HG03354 (cell line): ENCODE results near the gene MTX1.

Experiments used
- ATAC-seq: cut with Tn5 transposase; IDR thresholded peaks from one replicate; pipeline ENCODE4 v1.9.1; 2021; ENCODE audit warnings: mild to moderate bottlenecking; ENCODE audit not compliant: unreplicated experiment, poor library complexity, severe bottlenecking

Gene MTX1

GRCh38 chr1:155253208-155253607 lies 44.7 kb downstream of the MTX1 start:
- no peak for ATAC-seq

GRCh38 chr1:155253797-155254196 lies 45.3 kb downstream of the MTX1 start:
- ATAC-seq, result no peak

- no peak for ATAC-seq
Observed at GRCh38 chr1:155254228-155254713, 45.8 kb downstream of the MTX1 start.

- ATAC-seq, result no peak
Observed at GRCh38 chr1:155254714-155255242, 46.3 kb downstream of the MTX1 start.

DNA sequence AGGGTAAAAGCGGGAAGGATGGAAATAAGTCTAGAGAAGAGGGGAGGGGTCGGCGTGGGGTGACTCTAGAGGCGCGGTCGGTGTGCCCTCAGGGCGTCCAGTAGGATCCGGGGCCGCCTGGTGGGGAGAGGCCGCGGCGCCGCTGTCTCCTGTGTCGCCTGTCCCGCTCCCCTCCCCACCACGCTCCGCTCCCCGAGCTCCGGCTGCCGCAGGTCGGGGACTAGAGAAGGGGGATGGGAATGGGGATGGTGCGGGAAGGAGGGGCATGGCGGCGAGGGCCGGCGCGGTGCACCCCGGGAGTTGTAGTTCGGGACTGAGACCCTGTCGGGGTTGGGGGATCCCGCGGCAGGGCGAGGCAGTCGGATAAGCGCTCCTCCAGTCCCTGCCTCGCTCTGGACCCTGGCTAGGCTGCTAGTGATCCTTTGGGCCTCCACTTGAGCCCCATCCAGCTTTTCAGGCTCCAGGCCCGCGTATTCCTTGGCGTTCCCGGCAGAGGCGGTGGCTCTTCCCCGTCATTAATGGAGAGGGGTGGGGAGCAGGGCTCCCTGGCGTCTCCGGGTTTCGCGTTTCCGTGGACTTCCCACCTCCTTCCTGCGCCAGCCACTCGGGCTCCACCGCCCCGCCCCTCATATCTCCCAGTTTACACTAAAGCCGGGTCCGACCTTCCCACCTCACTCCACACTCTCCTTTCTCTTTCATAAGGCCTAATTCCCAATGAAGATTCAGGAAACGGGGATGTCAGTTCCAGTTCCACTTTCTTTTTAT lies 46.9 kb downstream of the MTX1 start, which contains the start of gene ENTREP3:
ENTREP3 (minus strand) TSS at position 241 of the 765 bp plus-strand sequence. CDS start 606 bp downstream, outside the sequence.
- ATAC-seq, result peak; percentile 68

DNA sequence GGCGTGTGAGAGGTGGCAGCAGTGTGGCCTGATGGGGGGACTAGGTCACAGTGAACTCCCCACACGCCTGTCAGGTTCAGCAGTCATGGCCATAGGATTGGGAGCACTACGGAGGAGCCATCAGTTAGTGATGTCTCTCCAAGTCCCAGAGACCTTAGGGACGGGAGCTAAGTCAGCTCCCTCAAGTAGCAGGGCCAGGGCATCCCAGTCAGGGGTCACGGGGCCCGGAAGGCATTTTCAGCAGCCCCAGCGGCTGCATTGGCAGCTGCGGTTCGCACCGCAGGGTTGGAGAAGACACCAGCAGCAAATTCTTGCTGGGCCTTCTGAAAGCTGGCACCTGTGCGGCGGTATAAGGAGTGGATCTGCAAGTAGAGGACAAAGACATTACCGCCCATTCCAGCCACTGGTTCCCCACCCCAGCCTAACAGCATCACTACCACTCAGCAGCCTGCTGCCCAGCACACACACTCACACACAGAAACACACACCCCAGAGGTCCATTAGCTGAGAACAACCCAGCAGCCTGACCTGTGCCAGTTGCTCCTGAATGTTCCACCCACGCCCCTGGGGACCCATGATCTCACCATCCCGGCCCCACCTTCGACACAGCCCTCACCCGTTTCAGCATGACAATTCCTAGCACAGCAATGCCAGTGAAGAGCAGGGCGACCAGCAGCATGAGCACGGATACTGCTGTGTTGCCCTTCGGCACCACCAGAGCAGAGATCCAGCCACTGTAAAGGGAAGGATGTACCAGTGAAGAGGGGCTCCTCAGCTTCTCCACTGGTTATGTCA lies 47.8 kb downstream of the MTX1 start:
- no peak for ATAC-seq

DNA sequence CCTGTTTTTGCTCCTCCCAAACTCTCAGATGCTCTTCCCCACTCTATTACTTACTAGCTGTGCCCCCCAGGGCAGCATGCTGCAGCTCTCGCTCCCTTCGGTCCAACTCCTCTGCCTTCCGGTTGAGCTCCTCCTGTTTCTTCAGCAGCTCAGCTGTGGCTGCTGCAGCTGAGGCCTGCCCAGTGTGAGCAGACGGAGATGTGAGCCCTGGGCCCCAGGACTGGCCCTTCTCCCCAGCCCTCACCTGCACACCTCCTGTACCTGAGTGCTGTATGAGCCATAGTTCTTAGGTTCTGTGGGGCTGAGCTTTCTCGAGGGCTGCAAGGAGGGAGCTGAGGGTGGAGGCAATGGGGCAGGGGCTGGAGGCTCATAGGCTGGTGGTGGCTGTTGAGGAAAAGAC lies 51.8 kb downstream of the MTX1 start:
- ATAC-seq, result no peak

DNA sequence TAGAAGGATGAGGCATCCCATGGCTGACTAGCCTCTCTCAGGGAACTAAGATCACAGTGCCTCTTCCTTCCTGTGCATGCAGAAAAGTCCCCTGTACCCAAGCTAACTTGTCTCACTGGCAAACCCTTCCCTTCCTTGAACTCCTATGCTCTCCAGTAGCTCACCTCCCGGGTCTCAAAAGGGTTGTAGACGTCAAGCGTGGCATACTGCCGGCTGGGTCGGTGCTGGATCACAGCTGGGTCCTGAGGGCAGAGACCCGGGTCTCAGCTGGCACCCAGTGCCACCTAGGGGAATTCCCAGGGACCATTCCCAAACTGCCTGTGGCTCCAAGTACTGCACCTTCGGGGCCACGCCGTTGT lies 53.0 kb downstream of the MTX1 start:
- peak; percentile 4 for ATAC-seq

DNA sequence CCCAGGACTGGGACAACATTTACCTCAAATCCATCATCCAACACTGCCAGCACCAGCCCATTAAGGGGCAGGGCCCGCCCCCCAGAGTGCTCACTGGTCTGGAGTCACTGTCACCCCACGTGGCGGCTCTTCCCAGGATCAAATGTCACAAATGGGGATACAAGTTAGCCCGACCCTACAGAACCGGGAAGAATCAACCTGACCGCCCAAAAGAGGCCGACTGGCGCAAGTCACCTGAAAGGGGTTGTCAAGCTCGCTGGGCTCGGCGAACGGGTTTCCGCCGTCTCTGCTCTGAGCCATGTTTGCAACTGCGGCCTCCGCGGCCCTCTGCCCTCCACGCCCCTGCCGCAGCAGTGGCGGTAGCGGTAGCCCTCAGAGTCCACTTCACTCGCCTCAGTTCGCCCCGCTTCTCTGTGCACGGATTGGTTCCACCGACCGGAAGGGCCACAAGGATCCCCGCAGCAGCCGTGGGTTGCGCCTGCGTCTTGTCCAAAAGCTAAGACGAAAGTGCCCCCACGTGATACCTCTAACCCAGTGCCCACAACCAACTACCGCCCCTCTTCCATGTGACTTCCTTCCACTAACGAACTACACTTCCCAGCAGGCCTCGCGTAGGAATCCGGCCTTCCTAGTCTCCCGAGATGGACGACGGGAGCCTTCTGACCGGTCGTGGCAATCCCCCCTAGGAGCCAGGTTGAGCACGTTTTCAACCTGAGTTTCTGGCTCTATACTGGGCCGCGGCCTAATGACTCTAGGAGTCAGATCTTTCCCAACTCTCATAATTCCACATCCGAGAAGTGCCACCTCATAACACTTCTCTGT lies 53.6 kb downstream of the MTX1 start, which contains the start of gene SCAMP3:
SCAMP3 (minus strand) TSS at position 509 of the 822 bp plus-strand sequence; CDS start at position 300, 209 bp downstream.
- ATAC-seq, result peak; percentile 94

DNA sequence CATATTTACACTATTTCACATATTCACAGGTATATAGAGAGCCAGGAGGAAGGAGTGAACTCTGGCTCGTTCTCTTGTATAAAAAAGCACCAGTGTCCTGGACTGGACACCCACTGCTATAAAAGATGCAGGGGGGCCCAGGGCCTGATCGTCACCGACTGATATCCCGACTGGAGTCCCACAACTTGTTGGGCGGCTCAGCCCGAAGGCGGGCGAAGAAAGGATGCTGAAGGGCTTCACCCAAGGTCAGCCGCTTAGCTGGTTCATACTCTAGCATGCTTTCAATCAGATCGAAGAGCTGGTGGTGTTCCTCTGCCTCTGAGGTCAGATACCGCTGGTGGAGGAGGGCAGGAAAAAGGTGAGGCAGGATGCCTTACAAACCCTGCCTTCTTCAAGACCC lies 54.6 kb downstream of the MTX1 start:
- ATAC-seq, result no peak
